ENCODE data around the gene HPCAL1.
"Not testable (repeated sequence)": the region's sequence is repeated elsewhere in the genome, so short reads cannot be mapped to it uniquely, and the experiment has no call there.

Gene HPCAL1

DNA sequence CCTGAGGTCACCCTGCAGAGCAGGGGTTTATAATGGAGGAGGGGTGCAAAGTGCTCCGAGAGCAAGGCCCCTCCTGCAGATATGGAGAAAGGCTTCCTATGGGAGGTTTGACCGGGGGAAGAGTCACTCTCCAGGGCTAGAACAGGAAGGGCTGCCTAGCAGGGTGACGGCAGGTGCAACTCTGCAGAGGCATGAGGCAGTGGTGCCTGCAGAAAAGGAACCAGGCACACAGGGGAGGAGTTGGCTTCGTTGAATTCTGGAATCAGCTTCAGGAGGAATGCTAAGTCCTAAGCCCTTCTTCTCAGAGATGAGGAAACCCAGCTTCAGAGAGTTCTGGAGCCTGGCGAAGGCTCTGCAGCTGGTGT lies 17.5 kb upstream of the HPCAL1 start:
- DNase-seq, result peak; percentile 33

DNA sequence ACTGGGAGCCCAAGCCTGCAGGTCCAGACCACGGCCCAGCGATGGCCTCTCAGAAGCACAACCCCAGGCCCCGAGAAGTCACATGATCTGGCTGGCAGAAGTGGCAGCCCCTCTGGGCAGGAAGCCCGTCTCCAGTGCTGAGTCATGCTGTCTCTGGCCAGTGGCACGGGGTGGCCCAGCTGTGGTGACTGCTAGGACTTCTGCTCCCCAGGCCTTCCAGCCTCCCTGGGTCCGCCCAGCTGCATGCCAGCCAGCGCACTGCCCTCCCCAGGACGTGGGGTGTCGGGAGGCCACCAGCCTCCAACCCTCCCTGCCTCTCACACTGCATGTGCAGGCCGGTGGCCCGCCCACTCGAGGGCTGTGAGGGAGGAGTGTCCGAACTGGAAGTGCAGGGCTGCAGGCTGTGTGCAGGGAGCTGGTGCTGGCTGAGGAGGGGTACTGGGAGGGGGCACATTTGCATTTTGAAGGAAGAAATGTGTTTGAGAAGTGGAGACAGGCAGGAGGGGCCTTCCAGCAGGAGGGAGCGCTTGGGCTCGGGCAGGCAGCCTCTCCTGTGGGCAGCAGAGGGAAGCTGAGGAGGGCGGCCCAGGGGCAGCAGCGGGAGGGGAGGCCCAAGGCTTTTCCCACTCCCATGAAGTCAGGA lies 17.0 kb upstream of the HPCAL1 start:
- peak; percentile 80 for DNase-seq

DNA sequence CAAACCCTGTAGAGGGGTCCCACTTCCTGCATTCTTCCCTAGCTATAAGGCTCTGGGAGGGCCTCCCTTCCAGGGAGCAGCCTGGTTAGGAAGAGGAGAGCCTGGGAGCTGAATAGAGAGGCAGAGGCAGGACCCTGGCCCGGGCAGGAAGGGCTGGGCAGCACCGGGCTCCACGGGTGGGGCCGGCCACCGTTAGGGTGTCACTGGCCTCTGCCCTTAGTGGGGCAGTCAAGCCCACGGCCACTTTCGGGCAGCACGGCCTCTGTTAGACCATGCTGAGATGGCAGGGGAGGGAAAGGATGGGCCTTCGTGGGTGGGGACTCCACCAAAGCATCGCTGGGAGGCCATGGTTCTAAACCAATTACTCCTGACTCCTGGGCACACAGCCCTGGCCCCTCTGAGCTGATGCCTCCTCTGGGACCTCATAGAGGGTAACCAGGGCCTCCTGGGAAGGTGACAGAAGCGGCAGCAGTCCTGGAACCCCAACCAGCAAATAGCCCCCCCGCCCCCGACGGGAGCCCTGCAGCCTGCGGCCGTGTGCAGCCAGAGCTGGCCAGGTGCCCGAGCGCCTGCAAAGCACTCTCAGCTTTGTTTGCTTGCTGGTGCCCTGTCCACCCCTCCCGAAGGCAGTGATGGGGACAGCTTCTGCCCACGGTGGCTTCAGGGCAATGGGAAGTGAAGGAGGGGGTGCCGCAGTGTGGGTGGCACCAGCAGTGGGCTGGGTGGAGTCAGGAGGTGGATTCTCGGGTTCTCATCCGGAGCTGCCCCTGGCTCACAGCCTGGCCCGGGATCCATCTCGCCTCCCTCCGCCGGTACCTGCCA lies 16.3 kb upstream of the HPCAL1 start:
- DNase-seq, result no peak

- DNase-seq, result peak; percentile 54
Measured at GRCh38 chr2:10287761-10288160, 14.9 kb upstream of the HPCAL1 start.

DNA sequence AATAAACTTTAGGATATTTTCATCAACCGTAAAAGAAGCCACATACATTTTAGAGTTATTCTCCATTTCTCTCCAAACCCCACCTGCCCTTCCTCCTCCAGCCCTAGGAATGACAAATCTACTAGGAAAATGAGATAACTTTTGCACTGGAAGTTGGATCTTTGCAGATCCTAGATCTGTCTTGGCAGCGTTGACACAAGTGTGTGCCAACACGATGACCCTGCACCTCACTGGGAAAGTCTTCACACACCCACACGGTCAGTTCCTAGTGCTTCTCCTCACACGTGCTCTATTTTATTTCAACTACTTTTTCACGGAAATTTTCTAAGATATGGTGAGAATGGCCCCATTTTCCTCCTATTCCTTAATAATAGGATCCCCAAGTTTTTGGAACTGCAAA lies 14.1 kb upstream of the HPCAL1 start:
- DNase-seq, result no peak

DNA sequence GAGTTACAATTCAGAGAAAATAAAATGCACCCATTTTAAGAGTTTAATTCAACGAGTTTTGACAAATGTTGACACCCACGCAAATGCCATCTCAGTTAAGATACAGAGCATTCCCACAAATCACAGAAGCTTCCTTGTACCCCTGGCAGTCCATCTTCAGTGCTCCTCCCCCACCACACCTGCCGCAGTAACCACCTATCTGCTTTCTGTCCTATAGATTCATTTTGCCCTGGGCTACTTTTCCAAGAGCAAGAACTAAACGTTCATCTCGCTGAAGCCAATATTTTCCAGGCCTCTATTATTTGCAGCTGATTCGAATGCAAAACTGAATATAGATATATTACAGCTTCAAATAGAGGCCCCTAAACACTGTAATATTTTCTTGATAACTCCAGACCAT lies 13.4 kb upstream of the HPCAL1 start:
- DNase-seq, result no peak

DNA sequence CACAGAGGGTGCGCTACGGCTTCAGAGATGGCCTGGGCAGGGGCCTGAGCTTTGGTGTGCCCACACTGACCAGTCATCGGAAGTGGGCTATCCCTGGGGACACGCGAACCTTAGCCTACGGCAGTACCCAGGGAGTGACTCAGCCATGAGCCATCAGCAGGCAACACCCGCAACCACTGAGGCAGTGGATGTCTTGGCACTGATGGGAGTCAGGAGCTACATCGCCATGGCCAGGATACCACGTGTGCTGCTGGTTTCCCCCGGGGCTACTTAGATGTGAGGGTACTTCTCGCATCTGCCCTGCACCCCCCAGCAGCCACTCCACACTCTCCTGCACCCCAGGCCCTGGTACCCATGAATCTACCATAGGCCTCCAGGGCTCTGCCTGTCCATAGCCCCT lies 12.8 kb upstream of the HPCAL1 start:
- peak; percentile 63 for DNase-seq

DNA sequence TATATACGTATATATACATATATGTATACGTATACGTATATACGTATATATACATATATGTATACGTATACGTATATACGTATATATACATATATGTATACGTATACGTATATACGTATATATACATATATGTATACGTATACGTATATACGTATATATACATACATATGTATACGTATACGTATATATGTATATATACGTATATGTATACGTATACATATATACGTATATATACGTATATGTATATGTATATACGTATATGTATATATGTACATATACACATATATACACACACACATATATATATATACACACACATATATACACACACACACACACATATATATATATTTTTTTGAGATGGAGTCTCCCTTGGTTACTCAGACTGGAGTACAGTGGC lies 11.3 kb upstream of the HPCAL1 start:
- DNase-seq, result not testable (repeated sequence)

GRCh38 chr2:10292033-10292432 lies 10.7 kb upstream of the HPCAL1 start:
- DNase-seq, result peak; percentile 30

DNA sequence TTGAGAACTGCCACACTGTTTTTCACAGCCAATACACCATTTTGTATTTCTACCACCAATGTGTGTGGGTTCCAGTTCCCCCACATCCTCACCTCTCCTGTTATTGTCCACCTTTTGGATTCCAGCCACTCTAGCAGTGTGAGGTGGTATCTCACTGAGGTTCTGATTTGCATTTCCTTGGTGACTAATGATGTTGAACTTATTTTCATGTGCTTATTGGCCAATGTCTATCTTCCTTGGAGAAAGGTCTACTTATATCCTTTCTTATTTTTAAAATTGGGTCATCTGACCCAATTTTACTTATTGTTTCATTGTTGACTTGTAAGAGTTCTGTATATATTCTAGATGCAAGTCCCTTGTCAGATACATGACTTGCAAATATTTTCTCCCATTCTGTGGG lies 9.1 kb upstream of the HPCAL1 start:
- no peak for DNase-seq

- no peak for DNase-seq
Measured at GRCh38 chr2:10294077-10294476, 8.6 kb upstream of the HPCAL1 start.

DNA sequence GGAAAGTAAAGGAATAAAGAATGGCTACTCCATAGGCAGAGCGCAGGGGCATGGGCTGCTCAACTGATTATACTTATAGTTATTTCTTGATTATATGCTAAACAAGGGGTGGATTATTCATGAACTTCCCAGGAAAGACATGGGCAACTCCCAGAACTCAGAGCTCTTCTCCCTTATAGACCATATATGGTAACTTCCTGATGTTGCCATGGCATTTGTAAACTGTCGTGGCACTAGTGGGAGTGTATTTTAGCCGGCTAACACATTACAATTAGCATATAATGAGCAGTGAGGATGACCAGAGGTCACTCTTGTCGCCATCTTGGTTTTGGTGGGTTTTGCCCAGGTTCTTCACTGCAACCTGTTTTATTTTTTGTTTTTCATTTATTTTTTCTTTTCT lies 7.1 kb upstream of the HPCAL1 start:
- DNase-seq, result not testable (repeated sequence)

- DNase-seq, result no peak
Measured at GRCh38 chr2:10296142-10296541, 6.6 kb upstream of the HPCAL1 start.

DNA sequence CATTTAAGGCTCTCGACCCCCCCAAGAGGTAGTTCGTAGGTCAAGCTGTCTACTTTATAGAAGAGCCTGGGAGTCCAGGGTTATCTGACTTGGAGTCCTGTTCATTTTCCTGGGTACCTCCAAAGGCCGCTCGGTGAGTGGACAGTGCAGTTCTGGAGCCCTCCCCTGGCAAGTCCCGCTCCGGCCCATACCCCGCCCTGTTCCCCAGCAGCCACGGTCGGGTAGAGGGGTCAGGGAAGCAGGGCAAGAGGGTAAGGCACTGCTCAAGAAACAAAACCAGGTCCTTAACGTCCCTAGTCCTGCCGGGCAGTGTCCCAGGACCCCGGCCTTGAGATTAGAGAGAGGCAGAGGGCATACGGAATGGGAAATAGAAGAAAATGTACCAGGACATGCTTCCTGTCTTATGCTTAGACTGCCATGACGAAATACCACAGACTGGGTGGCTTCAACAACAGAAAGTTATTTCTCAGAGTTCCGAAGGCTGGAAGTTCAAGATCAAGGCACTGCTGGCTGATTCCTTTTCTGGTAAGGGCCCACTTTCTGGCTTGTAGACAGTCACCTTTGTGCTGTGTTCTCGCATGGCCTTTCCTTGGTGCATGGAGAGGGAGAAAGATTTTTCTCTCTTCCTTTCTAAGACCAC lies 5.4 kb upstream of the HPCAL1 start:
- DNase-seq, result peak; percentile 35

DNA sequence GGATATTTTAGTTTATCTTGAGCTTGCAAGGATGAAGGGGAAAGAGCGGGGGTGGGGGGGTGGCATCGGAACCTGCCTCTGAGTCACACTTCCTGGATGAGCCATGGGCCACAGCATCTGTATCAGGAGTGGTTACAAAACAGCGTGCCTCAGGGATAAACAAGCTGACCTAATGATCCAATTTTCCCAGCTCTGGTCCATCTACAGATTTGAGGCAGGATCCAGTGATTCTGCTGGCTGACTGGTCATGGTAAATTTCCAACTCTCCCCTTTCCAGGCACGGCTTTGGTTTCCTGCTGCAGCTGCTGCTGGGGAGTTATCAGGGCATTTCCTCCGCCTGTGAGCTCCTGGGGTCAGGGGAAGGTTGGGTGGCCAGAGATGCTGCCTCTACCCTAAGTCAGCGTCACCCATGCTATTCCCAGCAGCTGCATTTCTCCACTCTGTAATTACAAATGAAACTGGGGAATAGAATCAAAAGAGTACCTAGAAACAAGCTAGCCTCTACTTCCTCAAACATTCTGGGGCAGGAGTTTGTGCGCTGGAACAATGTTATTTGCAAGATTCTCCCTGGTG lies 4.7 kb upstream of the HPCAL1 start:
- peak; percentile 82 for DNase-seq

DNA sequence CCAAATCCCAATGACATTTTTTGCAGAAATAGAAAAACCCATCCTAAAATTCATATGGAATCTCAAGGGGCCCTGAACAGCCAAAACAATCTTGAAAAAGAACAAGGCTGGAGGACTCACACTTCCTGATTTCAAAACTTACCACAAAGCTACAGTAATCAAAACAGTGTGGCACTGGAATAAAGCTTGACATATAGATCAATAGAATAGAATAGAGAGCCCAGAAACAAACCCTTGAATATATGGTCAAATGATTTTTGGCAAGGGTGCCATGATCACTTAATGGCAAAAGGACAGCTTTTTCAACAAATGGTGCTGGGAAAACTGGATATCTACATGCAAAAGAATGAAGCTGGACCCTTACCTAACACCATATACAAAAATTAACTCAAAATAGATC lies 3.9 kb upstream of the HPCAL1 start:
- DNase-seq, result not testable (repeated sequence)

DNA sequence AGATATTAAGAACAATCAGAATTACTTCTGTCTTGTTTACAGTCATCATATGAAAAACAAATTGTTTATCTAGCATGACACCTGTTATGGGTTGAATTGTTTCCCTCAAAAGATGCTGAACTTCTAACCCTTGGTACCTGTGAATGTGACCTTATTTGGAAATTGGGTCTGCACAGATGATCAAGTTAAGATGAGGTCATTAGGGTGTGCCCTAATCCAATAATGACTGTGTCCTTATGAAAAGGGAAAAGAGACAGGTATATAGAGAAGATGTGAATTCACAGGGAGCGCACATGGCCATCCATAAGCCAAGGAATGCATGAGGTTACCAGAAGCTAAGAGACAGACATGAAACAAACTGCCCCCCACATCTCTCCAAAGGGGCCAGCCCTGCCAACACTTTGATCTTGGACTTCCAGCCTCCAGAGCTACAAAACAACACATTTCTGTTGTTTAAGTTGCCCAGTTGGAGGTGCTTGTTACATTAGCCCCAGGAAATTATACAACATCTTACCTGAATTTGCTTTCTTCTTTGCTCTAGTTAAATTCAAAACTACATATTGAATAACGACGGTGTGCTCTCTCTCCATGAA lies 2.3 kb upstream of the HPCAL1 start:
- no peak for DNase-seq

DNA sequence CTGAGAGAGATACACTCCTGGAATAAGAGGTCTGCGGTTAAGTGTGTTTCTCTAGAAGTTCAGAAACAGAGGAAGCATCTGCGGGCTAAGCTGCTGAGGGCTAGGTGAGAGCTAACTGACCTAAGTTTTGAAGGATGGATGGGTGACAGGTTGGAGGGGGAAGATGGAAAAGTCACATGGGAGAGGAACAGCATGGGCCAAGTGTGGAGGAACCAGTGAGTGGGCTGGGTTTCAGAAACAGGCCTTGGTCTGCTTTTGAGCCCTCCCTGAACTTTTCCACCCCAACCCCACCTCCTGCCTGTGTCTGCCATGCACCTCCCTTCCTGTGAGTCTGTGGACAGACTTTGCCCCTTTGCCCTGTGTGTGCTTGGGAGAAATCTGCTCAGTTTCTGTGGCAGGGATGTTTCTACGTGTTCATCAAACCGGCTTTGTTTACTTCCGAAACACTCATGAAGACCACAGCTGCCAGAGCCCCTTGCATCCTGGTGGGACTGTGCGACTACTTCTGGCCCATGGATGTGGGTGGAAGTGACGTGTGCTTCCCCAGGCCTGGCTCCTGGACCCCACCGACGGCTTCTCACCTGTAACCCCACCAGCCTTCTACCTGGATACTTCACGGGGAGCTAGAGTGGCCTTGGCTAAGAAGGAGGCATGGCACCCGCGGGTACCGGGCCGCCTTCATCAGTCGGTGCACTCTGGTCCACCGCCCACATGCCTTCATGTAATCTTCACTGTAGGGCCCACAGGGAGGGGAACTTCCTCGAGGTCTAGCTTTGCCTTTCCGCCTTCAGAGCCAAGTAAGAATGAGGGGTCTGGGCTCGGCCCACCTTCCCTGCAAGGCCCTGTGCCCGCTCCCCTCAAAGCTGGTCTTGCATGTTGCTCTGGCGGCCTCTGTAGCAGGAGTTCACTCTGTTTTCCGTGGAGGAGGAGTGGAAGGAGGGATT lies 1.4 kb upstream of the HPCAL1 start:
- no peak for DNase-seq

DNA sequence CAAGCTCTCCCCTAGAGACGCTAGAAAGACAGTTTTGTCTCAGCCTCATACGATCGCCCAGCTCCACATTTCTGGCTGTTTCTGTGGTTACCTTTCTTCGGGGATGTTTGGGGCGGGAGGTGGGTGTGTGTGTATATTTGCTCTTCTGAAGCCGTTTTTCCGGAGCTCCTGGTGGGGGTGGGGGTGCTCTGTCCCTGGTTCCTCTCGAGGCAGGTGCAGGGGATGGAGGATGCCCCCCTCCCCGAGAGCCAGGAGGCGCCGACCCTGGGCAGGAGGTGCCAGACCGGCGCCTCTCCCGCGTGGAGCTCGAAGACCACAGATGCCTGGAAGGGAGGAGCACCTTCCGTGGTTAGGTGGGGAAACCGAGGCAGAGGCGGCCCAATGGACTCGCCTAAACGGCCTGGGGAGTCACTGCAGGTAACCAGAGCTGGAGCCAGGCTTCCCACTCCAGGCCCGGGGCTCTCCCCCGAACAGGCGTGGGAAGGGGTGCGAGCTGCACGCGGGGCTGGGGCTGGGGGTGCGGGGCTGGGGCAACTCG lies 694 bp upstream of the HPCAL1 start:
- DNase-seq, result no peak

DNA sequence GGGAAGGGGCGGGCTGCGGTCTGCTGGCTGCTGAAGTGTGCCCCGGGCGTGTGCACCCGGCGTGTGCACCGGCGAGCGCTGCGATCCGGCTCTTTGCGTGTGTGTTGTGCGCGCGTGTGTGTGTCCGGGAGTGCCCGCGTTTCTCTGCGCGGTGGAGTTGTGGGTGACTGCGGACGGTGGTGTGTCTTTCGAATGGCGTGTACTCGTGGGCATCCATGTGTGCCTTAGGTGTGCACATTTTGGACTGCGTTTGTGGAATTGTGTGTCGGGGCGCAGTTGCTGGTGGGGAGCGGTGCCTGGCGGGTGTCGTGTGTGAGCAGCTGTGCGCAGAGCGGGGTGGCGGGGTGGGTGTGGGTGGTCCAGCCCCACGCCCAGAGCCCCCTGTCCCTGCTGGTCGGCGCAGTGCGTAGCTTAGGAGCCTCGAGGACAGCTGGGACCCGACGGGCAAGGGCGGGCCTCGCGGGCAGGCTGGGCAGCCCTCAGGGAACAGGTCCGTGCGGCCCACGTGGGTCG lies 533 bp downstream of the HPCAL1 start:
- DNase-seq, result no peak

DNA sequence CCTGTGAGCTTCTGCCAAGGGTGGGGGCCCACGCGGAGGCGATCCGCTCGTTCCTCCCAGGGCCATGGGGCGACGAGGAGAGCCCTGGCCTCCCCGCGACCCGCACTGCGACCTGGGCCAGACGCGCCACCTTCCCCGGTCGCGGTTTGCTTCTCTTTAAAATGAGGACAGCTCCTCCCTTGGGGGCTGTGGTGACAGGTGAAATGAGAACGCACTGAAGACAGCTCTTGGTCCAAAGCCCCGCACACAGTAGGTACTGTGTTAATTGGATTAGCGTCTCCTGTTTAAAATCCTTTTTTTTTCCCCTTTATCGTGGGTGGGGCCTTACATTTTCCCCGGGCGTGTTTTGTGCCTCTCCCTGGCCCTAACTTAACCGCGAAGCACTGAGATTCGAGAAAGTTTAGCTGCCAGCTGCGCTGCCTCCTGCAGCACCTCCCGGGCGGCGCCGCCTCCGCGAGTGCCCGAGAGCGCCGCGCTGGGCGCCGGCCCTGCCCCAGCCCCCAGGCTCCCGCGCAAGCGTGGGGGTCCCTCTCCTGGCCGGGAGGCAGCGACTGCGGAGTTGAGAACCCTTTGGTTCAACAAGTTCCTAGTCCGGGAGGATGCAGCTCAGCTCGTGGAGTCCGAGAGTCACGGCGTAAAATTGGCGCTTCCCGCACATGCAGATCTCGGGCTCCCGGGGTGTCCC lies 1.1 kb downstream of the HPCAL1 start:
- peak; percentile 61 for DNase-seq

All from suppressor macrophage treated with lipopolysaccharide for 4 hours (primary cell).